GM18499 (cell line): ENCODE data around the gene MISP3.

Experiments
- ATAC-seq: cut with Tn5 transposase; IDR thresholded peaks from one replicate; pipeline ENCODE4 v1.9.1; 2021; ENCODE audit warnings: moderate number of reproducible peaks; ENCODE audit not compliant: insufficient read depth, unreplicated experiment

Gene MISP3

GRCh38 chr19:14118165-14119051, 45.8 kb downstream of the MISP3 start:
- peak; percentile 1 for ATAC-seq

- ATAC-seq, result no peak
These were observed 46.6 kb downstream of the MISP3 start for GRCh38 chr19:14119146-14119545.

DNA sequence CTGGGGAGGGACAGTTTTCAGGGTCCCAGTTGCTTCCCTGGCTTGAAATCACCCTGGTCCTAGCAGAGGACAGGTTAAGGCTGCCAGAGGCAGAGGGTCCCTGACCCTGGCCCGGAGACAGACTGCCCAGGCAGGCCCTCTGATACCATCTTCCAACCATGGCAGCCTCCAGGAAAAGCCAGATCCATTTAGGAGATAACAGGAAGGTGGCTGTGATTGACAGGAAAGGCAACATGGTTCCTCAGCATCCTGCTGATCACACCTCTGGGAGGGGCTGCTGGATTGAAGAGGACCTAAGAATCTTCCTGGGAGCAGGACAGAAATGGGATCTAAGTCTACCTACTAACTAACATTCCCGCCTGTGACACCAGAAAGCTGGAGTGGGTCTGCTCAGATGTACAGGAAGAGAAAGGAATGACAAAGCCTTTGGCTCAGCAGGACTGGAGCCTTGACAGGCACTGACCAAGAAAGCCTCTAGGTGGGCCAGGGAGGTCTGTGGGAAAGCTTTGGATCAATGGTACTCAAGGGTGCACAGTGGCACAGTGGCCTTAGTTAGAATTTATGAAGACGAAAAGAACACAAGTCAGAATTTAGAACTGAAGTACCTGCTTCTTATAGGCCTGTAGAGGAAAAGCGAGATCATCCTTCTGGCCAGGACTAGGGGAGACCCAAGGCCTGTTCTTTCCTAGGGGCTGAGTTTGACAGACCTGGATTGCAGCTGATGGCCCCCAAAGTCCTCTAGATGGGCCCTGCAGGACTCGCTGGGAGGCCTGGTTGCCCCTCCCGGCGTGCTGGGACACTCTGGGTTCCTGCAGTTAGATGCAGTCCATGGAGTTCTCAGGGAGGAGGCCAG, 47.3 kb downstream of the MISP3 start:
- no peak for ATAC-seq

- no peak for ATAC-seq
These were observed 47.9 kb downstream of the MISP3 start for GRCh38 chr19:14120497-14120780.

- ATAC-seq, result no peak
These were observed 50.3 kb downstream of the MISP3 start for GRCh38 chr19:14122924-14123323.
